Trophoblast cell (in vitro differentiated cells and primary cell): ENCODE measurements around the gene IDH2.

Experiments
- DNase-seq, 2 donors: peaks; one replicate each; pipeline ENCODE4 v3.0.0-alpha.2; 2016
- H2AFZ ChIP-seq: 2 replicates; pipeline ENCODE4 v1.6.1; 2013; ENCODE audit warnings: low read length, moderate library complexity, mild to moderate bottlenecking; ENCODE audit not compliant: insufficient read depth, poor library complexity
- H2AK5ac ChIP-seq: 2 replicates; pipeline ENCODE4 v1.6.1; 2013; ENCODE audit warnings: mild to moderate bottlenecking, low read length
- H2BK120ac ChIP-seq: 2 replicates; pipeline ENCODE4 v1.6.1; 2013; ENCODE audit warnings: low read length, mild to moderate bottlenecking, moderate library complexity; ENCODE audit not compliant: insufficient read depth, poor library complexity
- H2BK12ac ChIP-seq: 2 replicates; pipeline ENCODE4 v1.6.1; 2013; ENCODE audit warnings: mild to moderate bottlenecking, low read length, moderate library complexity
- H2BK5ac ChIP-seq: 2 replicates; pipeline ENCODE4 v1.6.1; 2013; ENCODE audit warnings: low read length, low read depth, moderate library complexity, mild to moderate bottlenecking; ENCODE audit not compliant: poor library complexity
- H3K14ac ChIP-seq: 2 replicates; pipeline ENCODE4 v1.6.1; 2013; ENCODE audit warnings: mild to moderate bottlenecking, low read length
- H3K18ac ChIP-seq: 2 replicates; pipeline ENCODE4 v1.6.1; 2013; ENCODE audit warnings: mild to moderate bottlenecking, low read length
- H3K23ac ChIP-seq: 2 replicates; pipeline ENCODE4 v1.6.1; 2013; ENCODE audit warnings: low read length
- H3K27ac ChIP-seq: 2 replicates; pipeline ENCODE4 v1.5.1; 2013; ENCODE audit warnings: low read depth, mild to moderate bottlenecking, inconsistent platforms, low read length, moderate library complexity
- H3K27me3 ChIP-seq: 2 replicates; pipeline ENCODE4 v1.6.1; 2013; ENCODE audit warnings: inconsistent platforms, mild to moderate bottlenecking, low read length, moderate library complexity; ENCODE audit not compliant: insufficient read depth
- H3K36me3 ChIP-seq, 2 experiments: 1 replicate in 1 of 2; 2 replicates in 1 of 2; pipeline ENCODE4 v1.6.1; 2013; ENCODE audit warnings: low read length in 2 of 2, mild to moderate bottlenecking in 2 of 2, moderate library complexity in 1 of 2; ENCODE audit not compliant: insufficient read depth in 2 of 2, control insufficient read depth in 1 of 2
- H3K4ac ChIP-seq: 2 replicates; pipeline ENCODE4 v1.6.1; 2013; ENCODE audit warnings: low read depth, mild to moderate bottlenecking, low read length, moderate library complexity
- H3K4me1 ChIP-seq, 2 experiments: 1 replicate in 1 of 2; 2 replicates in 1 of 2; pipeline ENCODE4 v1.6.1; 2013; ENCODE audit warnings: low read length in 2 of 2, mild to moderate bottlenecking in 2 of 2, moderate library complexity in 1 of 2; ENCODE audit not compliant: insufficient read depth in 2 of 2, control insufficient read depth in 1 of 2
- H3K4me2 ChIP-seq: 2 replicates; pipeline ENCODE4 v1.6.1; 2013; ENCODE audit warnings: inconsistent platforms, mild to moderate bottlenecking, low read length, moderate library complexity
- H3K4me3 ChIP-seq: 2 replicates; pipeline ENCODE4 v1.5.1; 2013; ENCODE audit warnings: mild to moderate bottlenecking, low read depth, low read length, inconsistent platforms
- H3K79me1 ChIP-seq: one replicate; pipeline ENCODE4 v1.6.1; 2013; ENCODE audit warnings: low read length
- H3K79me2 ChIP-seq: 2 replicates; pipeline ENCODE4 v1.6.1; 2013; ENCODE audit warnings: low read length, mild to moderate bottlenecking; ENCODE audit not compliant: control insufficient read depth, insufficient read depth, poor library complexity
- H3K9ac ChIP-seq: 2 replicates; pipeline ENCODE4 v1.6.1; 2013; ENCODE audit warnings: mild to moderate bottlenecking, low read length
- H3K9me3 ChIP-seq: 2 replicates; pipeline ENCODE4 v1.6.1; 2013; ENCODE audit warnings: low read depth, mild to moderate bottlenecking, control low read depth, inconsistent platforms, low read length; ENCODE audit not compliant: insufficient read depth
- H4K12ac ChIP-seq: 2 replicates; pipeline ENCODE4 v1.6.1; 2013; ENCODE audit warnings: low read depth, mild to moderate bottlenecking, low read length, moderate library complexity
- H4K8ac ChIP-seq: 2 replicates; pipeline ENCODE4 v1.6.1; 2013; ENCODE audit warnings: low read depth, mild to moderate bottlenecking, low read length, moderate library complexity
- H4K91ac ChIP-seq: one replicate; pipeline ENCODE4 v1.6.1; 2013; ENCODE audit warnings: low read depth, mild to moderate bottlenecking, low read length, moderate library complexity
- WGBS: extraction: QIAGEN DNeasy Blood & Tissue Kit; methylation state at CpG from one replicate; pipeline ENCODE4 v1.1.7; 2013; ENCODE audit warnings: missing lambda C conversion rate; ENCODE audit not compliant: insufficient read length, insufficient coverage; ENCODE audit errors: extremely low coverage; 5-methylcytosine and 5-hydroxymethylcytosine counted together

The IDH2 gene

GRCh38 chr15:90106522-90107117 is 4.4 kb upstream of the IDH2 start:
- H3K9ac ChIP-seq: no peak overlapping the region
- peak overlapping the region; percentile 5 for H3K14ac ChIP-seq
- peak overlapping the region; percentile 37 for H3K4me2 ChIP-seq
- H2BK5ac ChIP-seq: no peak overlapping the region
- H3K27ac ChIP-seq: peak overlapping the region; percentile 53
- peak in 1 of 2 donors; percentile 54 for DNase-seq
- H3K9me3 ChIP-seq: no peaks in the 10 kb centered on the region
- no peak overlapping the region for H3K4me3 ChIP-seq
- no peaks in the 10 kb centered on the region for H3K27me3 ChIP-seq
- peak overlapping the region; percentile 58 for H4K91ac ChIP-seq
- peaks cover 6% of the 10 kb centered on the region for H3K79me2 ChIP-seq
- H3K23ac ChIP-seq: no peak overlapping the region
- peak overlapping the region; percentile 16 for H2BK12ac ChIP-seq
- peak overlapping the region; percentile 3 for H4K8ac ChIP-seq
- peak overlapping the region; percentile 10 for H3K18ac ChIP-seq
- peak overlapping the region; percentile 12 for H2AFZ ChIP-seq
- H2BK120ac ChIP-seq: no peak overlapping the region
- H3K36me3 ChIP-seq: no peaks in the 10 kb centered on the region
- no peak overlapping the region for H3K4ac ChIP-seq
- no peak overlapping the region for H4K12ac ChIP-seq
- no CpG with 5 or more reads among the region's 7 CpGs for WGBS
- peak overlapping the region; percentile 8 for H2AK5ac ChIP-seq
- H3K4me1 ChIP-seq: peaks cover 14 to 24% of the 10 kb centered on the region in 2 experiments
- H3K79me1 ChIP-seq: peaks cover 18% of the 10 kb centered on the region

- Histone ChIP-seq H4K8ac (no peak overlapping the region), H3K36me3 (no peaks in the 10 kb centered on the region), H3K79me1 (peaks cover 23% of the 10 kb centered on the region), H3K9ac (no peak overlapping the region), H3K9me3 (peaks cover 2% of the 10 kb centered on the region), H3K27ac (no peak overlapping the region), H3K14ac (no peak overlapping the region), H3K18ac (no peak overlapping the region), H2BK12ac (no peak overlapping the region), H3K4ac (no peak overlapping the region), H3K23ac (no peak overlapping the region), H2AFZ (no peak overlapping the region), H2BK120ac (no peak overlapping the region), H2BK5ac (no peak overlapping the region), H4K12ac (no peak overlapping the region), H2AK5ac (no peak overlapping the region), H3K79me2 (peaks cover 13% of the 10 kb centered on the region), H3K4me2 (no peak overlapping the region), H3K4me1 (peaks cover 22 to 32% of the 10 kb centered on the region in 2 experiments), H3K4me3 (no peak overlapping the region), H4K91ac (no peak overlapping the region), H3K27me3 (no peaks in the 10 kb centered on the region)
- no CpG with 5 or more reads among the region's 7 CpGs for WGBS
- no peak for DNase-seq
These were observed 3.3 kb upstream of the IDH2 start for GRCh38 chr15:90105521-90105920.

GRCh38 chr15:90104551-90104950 is 2.3 kb upstream of the IDH2 start:
- Histone ChIP-seq H4K91ac (peak overlapping the region; percentile 71), H3K18ac (no peak overlapping the region), H3K9me3 (peaks cover 2% of the 10 kb centered on the region), H3K4me2 (no peak overlapping the region), H3K14ac (no peak overlapping the region), H2BK120ac (peak overlapping the region; percentile 61), H2BK12ac (peak overlapping the region; percentile 52), H3K4me3 (no peak overlapping the region), H3K4ac (no peak overlapping the region), H3K36me3 (no peaks in the 10 kb centered on the region), H3K27me3 (no peaks in the 10 kb centered on the region), H3K27ac (peak overlapping the region; percentile 13), H2BK5ac (no peak overlapping the region), H2AK5ac (no peak overlapping the region), H2AFZ (no peak overlapping the region), H3K79me2 (peaks cover 13% of the 10 kb centered on the region), H3K79me1 (peaks cover 25% of the 10 kb centered on the region), H3K9ac (peak overlapping the region; percentile 19), H3K4me1 (peaks cover 26 to 37% of the 10 kb centered on the region in 2 experiments), H4K12ac (no peak overlapping the region), H3K23ac (no peak overlapping the region), H4K8ac (peak overlapping the region; percentile 17)
- peak in 1 of 2 donors; percentile 76 for DNase-seq
- WGBS: no CpG with 5 or more reads among the region's 4 CpGs

GRCh38 chr15:90103701-90104329 is 1.5 kb upstream of the IDH2 start:
- DNase-seq: no peak
- WGBS: no CpG with 5 or more reads among the region's 5 CpGs
- peak overlapping the region; percentile 60 for H2AK5ac ChIP-seq
- no peak overlapping the region for H3K18ac ChIP-seq
- H3K27ac ChIP-seq: no peak overlapping the region
- H3K4me2 ChIP-seq: no peak overlapping the region
- no peak overlapping the region for H3K4ac ChIP-seq
- H2BK5ac ChIP-seq: no peak overlapping the region
- no peaks in the 10 kb centered on the region for H3K36me3 ChIP-seq
- no peak overlapping the region for H4K12ac ChIP-seq
- H3K27me3 ChIP-seq: no peaks in the 10 kb centered on the region
- H3K23ac ChIP-seq: no peak overlapping the region
- H3K79me1 ChIP-seq: peaks cover 25% of the 10 kb centered on the region
- H4K8ac ChIP-seq: peak overlapping the region; percentile 17
- no peak overlapping the region for H3K9ac ChIP-seq
- peaks cover 29 to 44% of the 10 kb centered on the region in 2 experiments for H3K4me1 ChIP-seq
- H2AFZ ChIP-seq: no peak overlapping the region
- H4K91ac ChIP-seq: peak overlapping the region; percentile 71
- H2BK12ac ChIP-seq: peak overlapping the region; percentile 52
- peak overlapping the region; percentile 61 for H2BK120ac ChIP-seq
- peaks cover 13% of the 10 kb centered on the region for H3K79me2 ChIP-seq
- no peak overlapping the region for H3K4me3 ChIP-seq
- peaks cover 2% of the 10 kb centered on the region for H3K9me3 ChIP-seq
- H3K14ac ChIP-seq: peak overlapping the region; percentile 8
